Uterine smooth muscle cell (primary cell): ENCODE results near the gene DSG2. TPM values are rescaled to one million over a fixed set of nuclear protein-coding genes. Genes with fewer than 3 reads are reported as not detected.

ENCODE experiments used
- total RNA-seq: library from RNA; depleted of rRNA; stranded (reverse); fragments of >200 nt; gene quantifications from 2 replicates; pipeline ENCODE4 v1.2.3, GENCODE V29; 2014

DSG2 gene
- 22.2 and 30.1 TPM in 2 replicates for total RNA-seq

DNA sequence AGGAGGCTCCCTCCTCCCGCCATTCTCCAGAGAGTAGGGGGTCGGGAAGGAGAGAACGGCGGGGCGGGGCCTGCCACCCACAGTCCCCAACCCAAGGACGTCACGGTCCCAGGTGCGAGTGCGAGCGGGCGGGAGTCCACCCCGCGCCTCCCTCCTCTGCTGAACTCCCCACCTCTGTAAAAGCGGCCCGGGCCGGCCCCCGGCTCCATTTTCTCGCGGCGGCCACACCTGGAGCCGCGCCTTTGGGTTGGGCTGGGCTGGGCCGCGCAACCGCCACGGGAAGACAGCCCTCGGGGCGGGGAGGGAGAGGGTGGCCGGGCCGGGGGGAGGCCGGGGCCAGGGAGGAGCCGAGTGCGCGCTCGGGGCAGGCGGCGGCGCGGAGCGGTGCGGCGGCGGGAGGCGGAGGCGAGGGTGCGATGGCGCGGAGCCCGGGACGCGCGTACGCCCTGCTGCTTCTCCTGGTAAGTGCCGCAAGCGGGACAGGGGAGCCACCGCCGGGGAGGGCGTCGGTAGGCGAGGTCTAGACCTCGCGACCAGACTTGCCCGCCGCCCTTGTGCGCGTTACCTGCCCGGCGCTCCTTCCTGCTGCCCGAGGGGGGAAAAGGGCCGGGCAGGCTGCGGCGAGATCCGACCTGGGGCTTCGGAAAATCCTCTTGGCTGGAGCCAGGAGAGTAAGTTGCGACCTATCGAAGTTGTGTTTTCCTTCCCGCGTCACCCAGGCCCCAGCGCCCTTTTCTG is at the start of gene DSG2:
Gene DSG2 (plus strand): TSS at position 342 of the 738 bp plus-strand sequence. CDS start 75 bp downstream, at position 417.

GRCh38 chr18:31591628-31592027 is 93.7 kb downstream of the DSG2 start, which contains the start of gene TTR:
TSS of gene TTR (plus strand) at chr18:31591877. CDS start at chr18:31591903, 26 bp downstream.

Other genes with a start within 250 kb of the DSG2 start
- not detected in 2 replicates for gene DSG1, start 180.0 kb upstream of the DSG2 start, total RNA-seq
- not detected in 2 replicates for gene DSG4, start 121.4 kb upstream of the DSG2 start, total RNA-seq
- under 0.01 and 0.12 TPM in 2 replicates for gene DSG3, start 50.4 kb upstream of the DSG2 start, total RNA-seq
- gene TTR, start 93.7 kb downstream of the DSG2 start, total RNA-seq, result not detected in 2 replicates
- 6.2 and 6.6 TPM in 2 replicates for gene B4GALT6, start 186.4 kb downstream of the DSG2 start, total RNA-seq